WERI-Rb-1 (cell line): Measurements from ENCODE around the gene DNAH9.

Experiments used
- DNase-seq: peaks from one replicate; pipeline ENCODE4 v3.0.0-alpha.2; 2020
- H3K27ac ChIP-seq: fragments of 250-450 bp; sonication (Bioruptor Pico); 2 replicates; pipeline ENCODE4 v1.5.1; 2020; ENCODE audit warnings: mild to moderate bottlenecking, moderate library complexity
- H3K27me3 ChIP-seq: fragments of 250-450 bp; sonication (Bioruptor Pico); 2 replicates; pipeline ENCODE4 v1.5.1; 2021; ENCODE audit warnings: mild to moderate bottlenecking, low read depth, moderate library complexity; ENCODE audit not compliant: insufficient read depth, severe bottlenecking
- H3K36me3 ChIP-seq: fragments of 250-450 bp; sonication (Bioruptor Pico); 2 replicates; pipeline ENCODE4 v1.5.1; 2020; ENCODE audit warnings: mild to moderate bottlenecking, moderate library complexity
- H3K4me3 ChIP-seq: 2 replicates; pipeline ENCODE4 v1.5.1; 2011; ENCODE audit warnings: low read depth, mild to moderate bottlenecking, control low read depth, low read length
- H3K9me3 ChIP-seq: fragments of 250-450 bp; sonication (Bioruptor Pico); 2 replicates; pipeline ENCODE4 v1.5.1; 2021; ENCODE audit warnings: mild to moderate bottlenecking, moderate library complexity; ENCODE audit not compliant: severe bottlenecking
- TF ChIP-seq, protein P1 (sequence below): IDR thresholded peaks from 2 replicates; pipeline ENCODE4 v1.5.1; 2011; ENCODE audit warnings: low read depth, mild to moderate bottlenecking, control low read depth, inconsistent platforms, low read length

The DNAH9 gene

GRCh38 chr17:11813871-11814270, 215.6 kb downstream of the DNAH9 start:
- H3K4me3 ChIP-seq = no peak overlapping the region
- H3K9me3 ChIP-seq = no peaks in the 10 kb centered on the region
- no peak for DNase-seq
- TF ChIP-seq, protein P1, sequence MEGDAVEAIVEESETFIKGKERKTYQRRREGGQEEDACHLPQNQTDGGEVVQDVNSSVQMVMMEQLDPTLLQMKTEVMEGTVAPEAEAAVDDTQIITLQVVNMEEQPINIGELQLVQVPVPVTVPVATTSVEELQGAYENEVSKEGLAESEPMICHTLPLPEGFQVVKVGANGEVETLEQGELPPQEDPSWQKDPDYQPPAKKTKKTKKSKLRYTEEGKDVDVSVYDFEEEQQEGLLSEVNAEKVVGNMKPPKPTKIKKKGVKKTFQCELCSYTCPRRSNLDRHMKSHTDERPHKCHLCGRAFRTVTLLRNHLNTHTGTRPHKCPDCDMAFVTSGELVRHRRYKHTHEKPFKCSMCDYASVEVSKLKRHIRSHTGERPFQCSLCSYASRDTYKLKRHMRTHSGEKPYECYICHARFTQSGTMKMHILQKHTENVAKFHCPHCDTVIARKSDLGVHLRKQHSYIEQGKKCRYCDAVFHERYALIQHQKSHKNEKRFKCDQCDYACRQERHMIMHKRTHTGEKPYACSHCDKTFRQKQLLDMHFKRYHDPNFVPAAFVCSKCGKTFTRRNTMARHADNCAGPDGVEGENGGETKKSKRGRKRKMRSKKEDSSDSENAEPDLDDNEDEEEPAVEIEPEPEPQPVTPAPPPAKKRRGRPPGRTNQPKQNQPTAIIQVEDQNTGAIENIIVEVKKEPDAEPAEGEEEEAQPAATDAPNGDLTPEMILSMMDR = no peak
- H3K27ac ChIP-seq = no peak overlapping the region
- no peaks in the 10 kb centered on the region for H3K36me3 ChIP-seq
- H3K27me3 ChIP-seq = no peaks in the 10 kb centered on the region

DNA sequence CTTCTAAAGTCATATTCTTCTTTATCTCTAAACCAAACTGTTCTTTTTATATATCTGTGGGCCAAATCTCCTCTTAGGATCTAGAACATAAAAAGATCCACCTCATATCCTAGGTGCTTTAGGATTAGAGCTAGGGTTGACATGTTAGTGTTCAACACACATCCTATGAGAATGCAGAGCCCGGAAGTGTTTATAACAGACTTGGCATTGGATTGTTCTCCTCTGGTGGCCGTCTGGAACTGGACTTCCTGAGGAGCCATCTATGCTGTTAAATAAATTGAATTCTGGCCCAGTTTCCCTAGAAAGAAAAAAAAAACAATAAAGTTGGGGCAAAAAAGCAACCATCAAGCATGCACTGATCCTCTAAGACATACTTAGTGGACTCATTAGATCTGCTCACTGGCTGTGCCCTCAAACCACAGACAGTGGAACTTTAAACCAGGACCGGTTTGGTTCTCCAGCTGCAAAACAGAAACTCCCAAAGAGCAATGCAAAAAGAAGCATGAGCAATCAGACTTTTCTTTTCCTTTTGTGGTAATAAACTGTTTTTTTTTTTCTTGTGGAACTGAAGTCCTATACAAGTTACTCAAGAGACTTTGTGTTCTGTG, 216.5 kb downstream of the DNAH9 start:
- Histone ChIP-seq H3K4me3 (no peak overlapping the region), H3K27me3 (no peaks in the 10 kb centered on the region), H3K36me3 (no peaks in the 10 kb centered on the region), H3K9me3 (no peaks in the 10 kb centered on the region), H3K27ac (no peak overlapping the region)
- no peak for DNase-seq
- TF ChIP-seq, protein P1 = no peak

GRCh38 chr17:11816409-11816808, 218.1 kb downstream of the DNAH9 start:
- TF ChIP-seq, protein P1 = no peak
- H3K36me3 ChIP-seq = no peaks in the 10 kb centered on the region
- H3K9me3 ChIP-seq = no peaks in the 10 kb centered on the region
- no peaks in the 10 kb centered on the region for H3K27me3 ChIP-seq
- H3K4me3 ChIP-seq = no peak overlapping the region
- DNase-seq = no peak
- H3K27ac ChIP-seq = no peak overlapping the region

- no peak for DNase-seq
- Histone ChIP-seq H3K27ac (no peak overlapping the region), H3K4me3 (no peak overlapping the region), H3K36me3 (no peaks in the 10 kb centered on the region), H3K9me3 (no peaks in the 10 kb centered on the region), H3K27me3 (peaks cover 4% of the 10 kb centered on the region)
- TF ChIP-seq, protein P1 = no peak
These were observed 225.6 kb downstream of the DNAH9 start for GRCh38 chr17:11823862-11824261.

- Histone ChIP-seq H3K27ac (no peak overlapping the region), H3K27me3 (peaks cover 4% of the 10 kb centered on the region), H3K9me3 (no peaks in the 10 kb centered on the region), H3K4me3 (no peak overlapping the region), H3K36me3 (no peaks in the 10 kb centered on the region)
- DNase-seq = no peak
- TF ChIP-seq, protein P1 = no peak
These were observed 227.4 kb downstream of the DNAH9 start for GRCh38 chr17:11825572-11826209.
